Kidney (tissue), 14 donors: ENCODE measurements around the gene NXPH2. TPM values are rescaled to one million over a fixed set of nuclear protein-coding genes. Genes with fewer than 3 reads are reported as not detected.
"Not testable (repeated sequence)": the region's sequence is repeated elsewhere in the genome, so short reads cannot be mapped to it uniquely, and the experiment has no call there.

ENCODE experiments used
- DNase-seq, 5 donors: peaks; one replicate each; pipeline ENCODE4 v3.0.0-alpha.2; 2013 to 2020
- FAIRE-seq: peaks from 2 replicates; lab custom pipeline; 2012; peaks lifted over from hg19 to GRCh38; lab: Jason Lieb, UNC
- H3K27ac ChIP-seq, 2 donors: one replicate each; pipeline ENCODE4 v1.7.0; 2013; ENCODE audit warnings: low read depth in 2 of 2, low read length in 2 of 2, inconsistent platforms in 1 of 2
- H3K27me3 ChIP-seq: one replicate; pipeline ENCODE4 v1.7.1; 2013; ENCODE audit warnings: low read length, inconsistent platforms; ENCODE audit not compliant: control insufficient read depth, insufficient read depth
- H3K36me3 ChIP-seq, 3 donors: one replicate each; pipeline versions ENCODE4 v1.7.0 to v1.7.1; 2013; ENCODE audit warnings: low read length in 3 of 3, control low read depth in 1 of 3, inconsistent platforms in 1 of 3; ENCODE audit not compliant: insufficient read depth in 3 of 3, control insufficient read depth in 2 of 3
- H3K4me1 ChIP-seq, 3 donors: one replicate each; pipeline versions ENCODE4 v1.7.0 to v1.7.1; 2013; ENCODE audit warnings: low read length in 3 of 3, inconsistent platforms in 1 of 3, low read depth in 1 of 3; ENCODE audit not compliant: control insufficient read depth in 2 of 3, insufficient read depth in 2 of 3
- H3K4me3 ChIP-seq, 3 donors: one replicate each; pipeline versions ENCODE4 v1.7.0 to v1.8.1; 2013; ENCODE audit warnings: low read length in 3 of 3, control low read depth in 1 of 3, inconsistent platforms in 1 of 3
- H3K9ac ChIP-seq, 3 donors: one replicate each; pipeline versions ENCODE4 v1.7.0 to v1.7.1; 2013; ENCODE audit warnings: low read length in 3 of 3, control low read depth in 1 of 3, inconsistent platforms in 1 of 3
- H3K9me3 ChIP-seq, 3 donors: one replicate each; pipeline versions ENCODE4 v1.7.0 to v1.7.1; 2013; ENCODE audit warnings: low read length in 3 of 3, control low read depth in 1 of 3, inconsistent platforms in 1 of 3; ENCODE audit not compliant: control insufficient read depth in 2 of 3, insufficient read depth in 1 of 3
- intact Hi-C: fragments of 100-400 bp; cut with DNase I; formaldehyde crosslinking; loops from one replicate; pipeline ENCODE4 v1.11.1; 2022
- polyA plus RNA-seq: library from polyadenylated mRNA; stranded (reverse); fragments of 350-450 nt; fragmentation: Illumina TruSeq; extraction: RNeasy Lipid Tissue Mini Kit (QIAGEN cat#74804); gene quantifications from one replicate; pipeline ENCODE4 v1.2.3, GENCODE V29; 2014; ENCODE audit warnings: low read depth, low replicate concordance; ENCODE audit not compliant: insufficient read depth
- total RNA-seq: library from RNA; stranded (reverse); fragmentation: NEBNext Ultra II Directional; extraction: Animal tissue kit (Norgen Biotek cat#: 25700); gene quantifications from one replicate; pipeline ENCODE4 v1.2.1, GENCODE V29; 2021
- TF ChIP-seq, protein P1 (sequence below): IDR thresholded peaks from 3 replicates; pipeline ENCODE4 v1.5.1; 2012; ENCODE audit warnings: mild to moderate bottlenecking, moderate library complexity, borderline replicate concordance; ENCODE audit not compliant: insufficient read depth; ENCODE audit errors: extremely low read depth
- donor health status: control.
- donor health status: control.
- donor health status: control.
- donor health status: control.
- donor health status: control.
- donor health status: DM: yes; HTN: yes; CAD: no.
- donor health status: Normal renal cell carcinoma (clear cell type).

Gene NXPH2
- total and polyA plus RNA-seq, 2 donors from 2014 or later: 0.57 to 2.2 TPM

DNA sequence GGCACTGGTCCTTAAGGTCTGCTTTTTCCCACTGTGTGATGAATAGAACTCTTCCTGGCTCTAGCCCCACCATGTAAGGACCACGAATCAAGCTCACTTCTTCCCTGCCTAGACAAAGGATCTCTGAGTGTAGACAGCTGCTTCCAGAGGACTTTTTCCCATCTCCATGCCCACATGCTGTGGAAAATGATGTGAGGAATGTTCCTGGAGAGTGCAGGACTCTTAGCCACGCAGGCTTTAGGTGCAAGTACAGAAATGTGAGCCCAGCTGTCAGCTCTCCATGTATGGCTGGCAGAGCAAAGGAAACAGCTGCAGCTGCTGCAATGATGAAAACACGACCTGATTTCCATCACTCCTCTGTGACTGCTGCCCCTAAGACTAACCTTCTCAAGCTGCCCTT is 35.5 kb downstream of the NXPH2 start:
- Histone ChIP-seq H3K4me1 (no peaks in the 10 kb centered on the region), H3K27me3 (no peaks in the 10 kb centered on the region), H3K4me3 (no peak overlapping the region), H3K9ac (no peak overlapping the region), H3K9me3 (no peaks in the 10 kb centered on the region), H3K36me3 (no peaks in the 10 kb centered on the region), H3K27ac (no peak overlapping the region)
- TF ChIP-seq, protein P1, sequence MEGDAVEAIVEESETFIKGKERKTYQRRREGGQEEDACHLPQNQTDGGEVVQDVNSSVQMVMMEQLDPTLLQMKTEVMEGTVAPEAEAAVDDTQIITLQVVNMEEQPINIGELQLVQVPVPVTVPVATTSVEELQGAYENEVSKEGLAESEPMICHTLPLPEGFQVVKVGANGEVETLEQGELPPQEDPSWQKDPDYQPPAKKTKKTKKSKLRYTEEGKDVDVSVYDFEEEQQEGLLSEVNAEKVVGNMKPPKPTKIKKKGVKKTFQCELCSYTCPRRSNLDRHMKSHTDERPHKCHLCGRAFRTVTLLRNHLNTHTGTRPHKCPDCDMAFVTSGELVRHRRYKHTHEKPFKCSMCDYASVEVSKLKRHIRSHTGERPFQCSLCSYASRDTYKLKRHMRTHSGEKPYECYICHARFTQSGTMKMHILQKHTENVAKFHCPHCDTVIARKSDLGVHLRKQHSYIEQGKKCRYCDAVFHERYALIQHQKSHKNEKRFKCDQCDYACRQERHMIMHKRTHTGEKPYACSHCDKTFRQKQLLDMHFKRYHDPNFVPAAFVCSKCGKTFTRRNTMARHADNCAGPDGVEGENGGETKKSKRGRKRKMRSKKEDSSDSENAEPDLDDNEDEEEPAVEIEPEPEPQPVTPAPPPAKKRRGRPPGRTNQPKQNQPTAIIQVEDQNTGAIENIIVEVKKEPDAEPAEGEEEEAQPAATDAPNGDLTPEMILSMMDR: no peak
- intact Hi-C loops: no loop called here
- FAIRE-seq (no peak), DNase-seq (peak in 3 of 5 donors; percentile 14 to 37 (median 32))

DNA sequence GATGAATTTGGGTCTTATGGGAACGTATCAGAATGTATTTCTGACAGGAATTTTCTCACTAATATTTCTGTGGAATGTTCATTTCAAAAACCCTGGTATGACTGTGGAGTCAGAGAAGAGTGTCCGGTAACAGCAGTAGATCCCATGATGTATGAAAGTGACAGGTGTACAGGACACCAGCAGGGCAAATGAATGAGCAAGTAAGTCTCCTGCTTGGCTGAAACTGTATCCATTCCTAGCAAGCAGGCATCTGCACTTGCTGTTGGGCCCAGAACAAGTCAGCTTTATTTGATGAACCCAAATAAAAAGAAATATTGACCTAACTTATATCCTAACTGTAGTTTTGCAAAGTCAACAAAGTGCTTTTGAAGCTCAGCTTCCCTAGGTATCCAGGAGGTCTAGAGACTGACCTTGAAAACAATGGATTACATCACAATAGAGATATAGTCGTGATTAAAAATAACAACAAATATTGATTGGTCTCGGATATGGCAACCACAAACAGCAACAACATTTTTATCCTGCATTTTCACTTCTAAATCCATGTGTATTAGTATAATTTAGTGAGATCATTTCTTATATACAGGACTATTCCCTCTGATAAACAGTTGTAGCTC is 37.6 kb downstream of the NXPH2 start:
- H3K27me3 ChIP-seq: no peaks in the 10 kb centered on the region
- H3K9ac ChIP-seq: no peak overlapping the region
- no peaks in the 10 kb centered on the region for H3K4me1 ChIP-seq
- TF ChIP-seq, protein P1: no peak
- H3K9me3 ChIP-seq: no peaks in the 10 kb centered on the region
- intact Hi-C loops: no loop called here
- FAIRE-seq (no peak), DNase-seq (no peak)
- no peak overlapping the region for H3K4me3 ChIP-seq
- no peak overlapping the region for H3K27ac ChIP-seq
- H3K36me3 ChIP-seq: no peaks in the 10 kb centered on the region

DNA sequence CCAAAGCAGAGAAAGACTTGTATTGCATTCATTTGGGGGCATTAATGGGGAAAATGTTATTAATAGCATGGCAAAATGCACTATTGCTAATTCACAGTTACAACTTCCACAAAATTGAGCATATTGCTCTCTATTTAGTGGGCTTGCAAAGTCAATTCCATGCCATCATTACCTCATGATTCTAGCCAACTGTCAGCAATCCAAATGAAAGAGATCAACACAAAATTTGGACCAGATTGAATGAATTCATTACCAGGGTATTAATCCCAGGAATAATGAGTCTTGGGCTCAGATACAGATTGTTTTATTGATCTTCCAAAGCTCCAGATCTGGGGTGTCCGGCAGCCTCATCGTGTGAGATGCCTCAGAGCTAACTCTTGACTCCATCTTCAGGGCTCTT is 38.3 kb downstream of the NXPH2 start:
- H3K27me3 ChIP-seq: no peaks in the 10 kb centered on the region
- no peak for FAIRE-seq
- H3K4me1 ChIP-seq: no peaks in the 10 kb centered on the region
- no peaks in the 10 kb centered on the region for H3K36me3 ChIP-seq
- no peaks in the 10 kb centered on the region for H3K9me3 ChIP-seq
- DNase-seq: no peak
- H3K27ac ChIP-seq: no peak overlapping the region
- TF ChIP-seq, protein P1: no peak
- intact Hi-C loops: no loop called here
- no peak overlapping the region for H3K4me3 ChIP-seq
- no peak overlapping the region for H3K9ac ChIP-seq

DNA sequence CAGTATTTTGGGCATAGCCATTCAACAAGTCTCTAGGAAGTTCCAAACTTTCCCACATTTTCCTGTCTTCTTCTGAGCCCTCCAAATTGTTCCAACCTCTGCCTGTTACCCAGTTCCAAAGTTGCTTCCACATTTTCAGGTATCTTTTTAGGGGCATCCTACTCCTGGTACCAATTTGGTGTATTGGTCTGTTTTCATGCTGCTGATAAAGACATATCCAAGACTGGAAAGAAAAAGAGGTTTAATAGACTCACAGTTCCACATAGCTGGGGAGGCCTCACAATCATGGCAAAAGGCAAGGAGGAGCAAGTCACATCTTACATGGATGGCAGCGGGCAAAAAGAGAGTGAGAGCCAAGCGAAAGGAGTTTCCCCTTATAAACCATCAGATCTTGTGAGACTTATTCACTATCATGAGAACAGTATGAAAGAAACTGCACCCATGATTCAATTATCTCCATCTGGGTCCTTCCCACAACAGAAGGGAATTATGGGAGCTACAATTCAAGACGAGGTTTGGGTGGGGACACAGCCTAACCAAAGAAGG is 43.1 kb downstream of the NXPH2 start:
- intact Hi-C loops, FAIRE-seq, DNase-seq, H3K4me1 ChIP-seq, H3K4me3 ChIP-seq, H3K27ac ChIP-seq, H3K9me3 ChIP-seq, H3K36me3 ChIP-seq, H3K9ac ChIP-seq, H3K27me3 ChIP-seq: not testable (repeated sequence)
